ENCODE measurements around the gene SMIM8.
"Not testable (repeated sequence)": the region's sequence is repeated elsewhere in the genome, so short reads cannot be mapped to it uniquely, and the experiment has no call there.

Gene SMIM8

DNA sequence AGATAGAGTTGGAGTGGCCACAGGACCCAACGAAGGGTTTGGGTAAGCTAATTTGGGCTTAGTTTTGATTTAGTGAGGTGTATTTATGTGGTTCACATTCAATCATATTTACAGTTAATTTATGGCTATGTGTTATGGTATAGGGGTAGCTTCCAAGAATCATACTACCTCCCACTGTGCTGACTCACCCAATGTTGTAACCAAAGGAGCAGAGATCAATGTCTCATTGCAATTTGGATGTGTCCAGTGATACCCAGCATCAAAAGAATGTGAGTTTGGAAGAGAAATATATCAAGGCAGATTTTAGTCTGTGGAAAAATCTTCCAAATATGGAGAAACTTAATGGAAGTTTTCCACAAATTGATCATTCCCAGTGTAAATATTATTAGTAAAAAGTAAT, 25.3 kb upstream of the SMIM8 start:
- Histone ChIP-seq H3K9me3 (replicated peaks; ENCODE audit: insufficient read depth, low read length) (no peaks in the 10 kb centered on the region), H2AFZ (ENCODE audit: low read length) (no peak overlapping the region), H4K20me1 (ENCODE audit: insufficient read depth, low read length) (no peaks in the 10 kb centered on the region), H3K36me3 (replicated peaks; ENCODE audit: insufficient read depth, low read length) (no peaks in the 10 kb centered on the region), H3K9me2 (replicated peaks; ENCODE audit: insufficient read depth, low read length) (no peaks in the 10 kb centered on the region), H3K4me3 (ENCODE audit: low read length) (no peak overlapping the region), H3K4me1 (ENCODE audit: low read length) (no peaks in the 10 kb centered on the region), H3K79me2 (ENCODE audit: low read length) (no peaks in the 10 kb centered on the region), H3K9ac (ENCODE audit: low read length) (no peak overlapping the region), H3K27me3 (replicated peaks; ENCODE audit: insufficient read depth, low read length) (no peaks in the 10 kb centered on the region), H3F3A (ENCODE audit: insufficient read depth, low read length) (no peaks in the 10 kb centered on the region), H3K27ac (ENCODE audit: low read length) (no peak overlapping the region), H3K4me2 (ENCODE audit: low read depth, low read length) (no peak overlapping the region)
- TF ChIP-seq, protein P1, sequence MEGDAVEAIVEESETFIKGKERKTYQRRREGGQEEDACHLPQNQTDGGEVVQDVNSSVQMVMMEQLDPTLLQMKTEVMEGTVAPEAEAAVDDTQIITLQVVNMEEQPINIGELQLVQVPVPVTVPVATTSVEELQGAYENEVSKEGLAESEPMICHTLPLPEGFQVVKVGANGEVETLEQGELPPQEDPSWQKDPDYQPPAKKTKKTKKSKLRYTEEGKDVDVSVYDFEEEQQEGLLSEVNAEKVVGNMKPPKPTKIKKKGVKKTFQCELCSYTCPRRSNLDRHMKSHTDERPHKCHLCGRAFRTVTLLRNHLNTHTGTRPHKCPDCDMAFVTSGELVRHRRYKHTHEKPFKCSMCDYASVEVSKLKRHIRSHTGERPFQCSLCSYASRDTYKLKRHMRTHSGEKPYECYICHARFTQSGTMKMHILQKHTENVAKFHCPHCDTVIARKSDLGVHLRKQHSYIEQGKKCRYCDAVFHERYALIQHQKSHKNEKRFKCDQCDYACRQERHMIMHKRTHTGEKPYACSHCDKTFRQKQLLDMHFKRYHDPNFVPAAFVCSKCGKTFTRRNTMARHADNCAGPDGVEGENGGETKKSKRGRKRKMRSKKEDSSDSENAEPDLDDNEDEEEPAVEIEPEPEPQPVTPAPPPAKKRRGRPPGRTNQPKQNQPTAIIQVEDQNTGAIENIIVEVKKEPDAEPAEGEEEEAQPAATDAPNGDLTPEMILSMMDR (IDR thresholded peaks at IDR 0.05; ENCODE audit: low read length) = no peak
- TF ChIP-seq EZH2 (optimal IDR thresholded peaks at IDR 0.05; ENCODE audit: low read depth, low read length) (no peak), EZH2phosphoT487 (IDR thresholded peaks at IDR 0.05; ENCODE audit: low read length) (no peak)
- no peak for DNase-seq

DNA sequence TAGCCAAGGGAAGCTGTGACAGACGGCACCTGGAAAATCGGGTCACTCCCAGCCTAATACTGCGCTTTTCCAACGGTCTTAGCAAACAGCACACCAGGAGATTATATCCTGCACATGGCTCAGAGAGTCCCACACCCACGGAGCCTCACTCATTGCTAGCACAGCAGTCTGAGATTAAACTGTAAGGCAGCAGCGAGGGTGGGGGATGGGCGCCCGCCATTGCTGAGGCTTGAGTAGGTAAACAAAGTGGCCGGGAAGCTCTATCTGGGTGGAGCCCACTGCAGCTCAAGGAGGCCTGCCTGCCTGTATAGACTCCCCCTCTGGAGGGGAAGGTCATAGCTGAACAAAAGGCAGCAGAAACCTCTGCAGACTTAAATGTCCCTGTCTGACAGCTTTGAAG, 21.1 kb upstream of the SMIM8 start:
- DNase-seq; H3K4me1 ChIP-seq (ENCODE audit: low read length); H3K9me3 ChIP-seq (replicated peaks; ENCODE audit: insufficient read depth, low read length); H3K4me3 ChIP-seq (ENCODE audit: low read length); H3K9me2 ChIP-seq (replicated peaks; ENCODE audit: insufficient read depth, low read length); H3K4me2 ChIP-seq (ENCODE audit: low read depth, low read length); H3K36me3 ChIP-seq (replicated peaks; ENCODE audit: insufficient read depth, low read length); H3K27me3 ChIP-seq (replicated peaks; ENCODE audit: insufficient read depth, low read length); H3K27ac ChIP-seq (ENCODE audit: low read length); H4K20me1 ChIP-seq (ENCODE audit: insufficient read depth, low read length); H3K9ac ChIP-seq (ENCODE audit: low read length); H3F3A ChIP-seq (ENCODE audit: insufficient read depth, low read length); H3K79me2 ChIP-seq (ENCODE audit: low read length); H2AFZ ChIP-seq (ENCODE audit: low read length): not testable (repeated sequence)

DNA sequence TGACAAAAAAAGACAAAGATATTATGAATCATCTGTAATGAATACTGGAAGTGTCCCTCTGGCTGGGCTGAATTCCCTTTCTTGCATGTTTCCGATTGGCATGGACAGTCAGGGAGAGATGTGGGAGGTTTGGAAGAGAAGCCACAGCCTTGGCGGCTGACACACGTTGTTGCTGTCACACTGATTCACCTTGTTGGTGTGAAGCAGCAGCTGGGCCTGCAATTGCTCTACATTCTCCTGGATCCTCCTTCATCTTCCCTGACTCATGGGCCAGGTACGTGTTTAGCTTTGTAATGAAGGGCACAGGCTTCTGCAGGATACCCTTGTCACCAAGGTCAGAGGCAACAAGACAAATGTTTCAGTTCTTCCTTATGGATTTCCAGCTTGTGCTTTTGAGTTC, 13.4 kb upstream of the SMIM8 start:
- DNase-seq = no peak
- H3K9me3 ChIP-seq (replicated peaks; ENCODE audit: insufficient read depth, low read length) = no peaks in the 10 kb centered on the region
- no peak overlapping the region for H3K27ac ChIP-seq (ENCODE audit: low read length)

DNA sequence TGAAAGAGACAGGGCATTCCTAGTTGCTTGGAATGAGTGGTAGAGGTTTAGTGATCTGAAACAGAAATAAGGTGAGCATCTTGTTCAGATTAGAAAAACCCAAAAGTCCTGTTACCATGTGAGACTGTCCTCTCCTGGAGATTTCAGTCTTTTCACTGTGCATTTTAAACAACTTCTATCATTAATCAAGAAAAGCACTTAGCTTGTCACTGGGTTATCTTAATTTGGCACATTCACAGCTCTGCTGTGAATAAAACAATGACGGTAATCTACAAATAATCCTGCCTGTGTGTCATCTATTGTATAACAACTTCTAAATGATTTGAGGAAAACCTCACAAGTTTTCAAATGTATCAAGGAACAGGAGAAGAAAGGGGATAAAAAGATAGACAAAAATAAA, 9.5 kb upstream of the SMIM8 start:
- Histone ChIP-seq H3K4me1 (ENCODE audit: low read length) (no peaks in the 10 kb centered on the region), H3K27ac (ENCODE audit: low read length) (no peak overlapping the region), H3K4me2 (ENCODE audit: low read depth, low read length) (no peak overlapping the region), H3K79me2 (ENCODE audit: low read length) (no peaks in the 10 kb centered on the region), H3F3A (ENCODE audit: insufficient read depth, low read length) (no peaks in the 10 kb centered on the region), H3K9me3 (replicated peaks; ENCODE audit: insufficient read depth, low read length) (no peaks in the 10 kb centered on the region), H3K9me2 (replicated peaks; ENCODE audit: insufficient read depth, low read length) (no peaks in the 10 kb centered on the region), H3K4me3 (ENCODE audit: low read length) (no peak overlapping the region), H3K27me3 (replicated peaks; ENCODE audit: insufficient read depth, low read length) (no peaks in the 10 kb centered on the region), H3K36me3 (replicated peaks; ENCODE audit: insufficient read depth, low read length) (no peaks in the 10 kb centered on the region), H3K9ac (ENCODE audit: low read length) (no peak overlapping the region), H4K20me1 (ENCODE audit: insufficient read depth, low read length) (no peaks in the 10 kb centered on the region), H2AFZ (ENCODE audit: low read length) (no peak overlapping the region)
- no peak for DNase-seq
- TF ChIP-seq EZH2 (optimal IDR thresholded peaks at IDR 0.05; ENCODE audit: low read depth, low read length) = no peak
- no peak for TF ChIP-seq EZH2phosphoT487 (IDR thresholded peaks at IDR 0.05; ENCODE audit: low read length)
- TF ChIP-seq, protein P1 (IDR thresholded peaks at IDR 0.05; ENCODE audit: low read length) = no peak

More for the DNA sequence above, 13.4 kb upstream of the SMIM8 start:
- Histone ChIP-seq H3K4me1 (ENCODE audit: low read length) (no peaks in the 10 kb centered on the region), H3K4me2 (ENCODE audit: low read depth, low read length) (no peak overlapping the region), H3K79me2 (ENCODE audit: low read length) (no peaks in the 10 kb centered on the region), H3K9ac (ENCODE audit: low read length) (no peak overlapping the region), H3K36me3 (replicated peaks; ENCODE audit: insufficient read depth, low read length) (no peaks in the 10 kb centered on the region), H4K20me1 (ENCODE audit: insufficient read depth, low read length) (no peaks in the 10 kb centered on the region), H3K27me3 (replicated peaks; ENCODE audit: insufficient read depth, low read length) (no peaks in the 10 kb centered on the region), H3F3A (ENCODE audit: insufficient read depth, low read length) (no peaks in the 10 kb centered on the region), H2AFZ (ENCODE audit: low read length) (no peak overlapping the region), H3K4me3 (ENCODE audit: low read length) (no peak overlapping the region), H3K9me2 (replicated peaks; ENCODE audit: insufficient read depth, low read length) (no peaks in the 10 kb centered on the region)
- TF ChIP-seq EZH2phosphoT487 (IDR thresholded peaks at IDR 0.05; ENCODE audit: low read length) (no peak), EZH2 (optimal IDR thresholded peaks at IDR 0.05; ENCODE audit: low read depth, low read length) (no peak)
- TF ChIP-seq, protein P1 (IDR thresholded peaks at IDR 0.05; ENCODE audit: low read length) = no peak
